Stimulated activated naive CD4-positive, alpha-beta T cell (primary cell): ENCODE measurements around the gene CRLF2.
"Not testable (repeated sequence)": the region's sequence is repeated elsewhere in the genome, so short reads cannot be mapped to it uniquely, and the experiment has no call there.

ENCODE experiments used
- DNase-seq, 6 experiments: peaks; one replicate each; lab custom pipeline; 2025; lab: John Stamatoyannopoulos, UW

The CRLF2 gene

GRCh38 chrX:1167466-1167865, 45.0 kb downstream of the CRLF2 start:
- no peak for DNase-seq

- DNase-seq, result no peak
Measured at GRCh38 chrX:1165535-1166196, 46.8 kb downstream of the CRLF2 start.

- DNase-seq, result no peak
Measured at GRCh38 chrX:1164322-1165288, 47.8 kb downstream of the CRLF2 start.

GRCh38 chrX:1163231-1163630, 49.2 kb downstream of the CRLF2 start:
- DNase-seq, result no peak

GRCh38 chrX:1162119-1162916, 50.1 kb downstream of the CRLF2 start:
- DNase-seq, result no peak

- no peak for DNase-seq
Measured at GRCh38 chrX:1159548-1159947, 52.9 kb downstream of the CRLF2 start.

GRCh38 chrX:1156681-1157455, 55.6 kb downstream of the CRLF2 start:
- not testable (repeated sequence) for DNase-seq

GRCh38 chrX:1153940-1154339, 58.5 kb downstream of the CRLF2 start:
- DNase-seq, result no peak

- DNase-seq, result no peak
Measured at GRCh38 chrX:1152090-1152489, 60.4 kb downstream of the CRLF2 start.

GRCh38 chrX:1151378-1152077, 60.9 kb downstream of the CRLF2 start:
- no peak for DNase-seq

- DNase-seq, result no peak
Measured at GRCh38 chrX:1150569-1151347, 61.7 kb downstream of the CRLF2 start.

GRCh38 chrX:1147611-1148515, 64.6 kb downstream of the CRLF2 start:
- DNase-seq, result no peak

- no peak for DNase-seq
Measured at GRCh38 chrX:1144293-1144692, 68.2 kb downstream of the CRLF2 start.
